Activated CD4-positive, CD25-positive, alpha-beta regulatory T cell treated with anti-CD3 and anti-CD28 coated beads, Interleukin-2, amount 50 U/mL, for 72 hours (primary cell): ENCODE results near the gene DTNBP1.
"Not testable (repeated sequence)": the region's sequence is repeated elsewhere in the genome, so short reads cannot be mapped to it uniquely, and the experiment has no call there.

Experiments used
- DNase-seq: peaks from one replicate; pipeline ENCODE4 v3.0.0; 2021

The DTNBP1 gene

GRCh38 chr6:15666896-15667295, 4.1 kb upstream of the DTNBP1 start:
- DNase-seq = not testable (repeated sequence)

GRCh38 chr6:15665237-15665636, 2.4 kb upstream of the DTNBP1 start:
- no peak for DNase-seq

DNA sequence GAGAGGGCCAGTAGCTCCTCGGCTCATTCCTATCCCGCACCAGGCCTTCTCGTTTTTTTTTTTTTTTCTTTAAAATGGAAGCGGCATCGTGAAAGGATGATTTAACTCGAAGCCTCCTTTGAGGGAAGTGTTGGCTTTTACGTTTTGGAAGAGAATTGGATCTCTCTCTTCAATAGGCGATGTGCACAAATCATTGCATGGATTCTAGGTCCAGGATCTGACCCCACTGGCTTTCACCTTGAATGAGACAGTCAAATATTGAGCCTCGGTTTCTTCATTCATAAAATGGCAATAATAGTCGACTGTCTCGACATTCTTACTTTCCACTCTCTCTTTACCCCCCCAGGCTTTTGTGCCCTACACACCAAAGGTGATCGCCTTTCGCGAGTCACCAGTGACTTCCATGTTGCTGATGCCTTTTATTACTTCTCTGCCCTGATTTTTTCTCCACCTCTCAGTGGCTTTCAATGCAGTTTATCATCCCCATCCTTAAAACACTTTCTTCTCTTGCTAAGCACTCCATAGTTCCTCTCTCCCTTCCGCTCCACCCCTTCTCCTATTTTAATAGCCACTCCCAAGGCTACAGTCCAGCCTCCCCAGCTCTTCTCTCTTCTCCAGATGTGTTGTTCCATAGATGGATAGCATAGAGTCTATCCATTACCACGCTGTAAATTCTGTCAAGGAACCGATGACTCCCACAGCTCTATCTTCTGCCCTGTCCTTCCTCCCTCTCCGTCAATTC, 473 bp upstream of the DTNBP1 start:
- DNase-seq = no peak

GRCh38 chr6:15661853-15662325, 939 bp downstream of the DTNBP1 start:
- DNase-seq = no peak

- DNase-seq = no peak
Measured at GRCh38 chr6:15659181-15659580, 3.6 kb downstream of the DTNBP1 start.

DNA sequence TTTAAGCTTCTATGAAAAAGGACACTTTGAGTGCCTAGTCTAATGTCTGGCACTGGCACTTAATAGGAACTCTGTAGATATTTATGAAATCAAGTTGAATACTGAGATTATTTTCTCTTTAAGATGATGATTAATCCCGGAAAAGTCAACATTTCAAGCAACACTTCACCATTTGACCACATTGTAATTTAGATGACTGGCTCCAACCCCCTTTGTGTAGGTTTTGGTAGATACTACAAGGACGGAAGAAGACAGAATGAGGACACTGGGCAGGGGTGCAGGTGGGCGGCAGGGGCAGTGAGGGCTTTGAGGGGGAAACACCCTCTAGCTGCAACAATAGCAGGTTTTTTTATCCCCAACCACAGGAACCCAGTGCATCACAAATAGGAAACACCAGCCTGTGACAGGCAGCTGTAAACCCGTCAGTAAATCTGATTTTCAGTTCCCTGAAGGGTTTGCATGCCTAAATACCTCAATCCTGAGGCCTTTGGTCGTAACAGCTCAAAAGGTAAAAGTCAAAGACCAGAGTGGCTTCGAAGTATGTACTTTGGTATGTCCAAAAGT, 4.6 kb downstream of the DTNBP1 start:
- DNase-seq = no peak

GRCh38 chr6:15657290-15657689, 5.5 kb downstream of the DTNBP1 start:
- DNase-seq = no peak

DNA sequence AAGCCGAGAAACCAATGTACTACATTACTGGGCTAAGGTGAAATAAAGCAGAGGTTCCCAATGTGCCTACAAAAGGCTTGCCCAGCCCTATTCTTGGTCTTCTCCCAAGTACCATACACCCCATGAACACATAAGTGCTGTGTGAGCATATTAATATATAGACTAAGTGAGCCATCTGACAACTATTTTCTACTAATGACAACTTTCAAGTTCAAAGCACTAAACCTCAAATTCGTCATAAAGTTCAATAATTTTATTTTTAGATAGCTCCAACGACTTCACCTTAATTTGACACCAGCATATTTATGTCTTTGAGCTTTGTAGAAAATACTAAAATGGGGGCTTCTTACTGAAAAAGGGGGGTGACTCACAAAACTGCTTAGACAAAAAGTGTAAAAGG, 6.7 kb downstream of the DTNBP1 start:
- DNase-seq = no peak

GRCh38 chr6:15654250-15654649, 8.6 kb downstream of the DTNBP1 start:
- no peak for DNase-seq

GRCh38 chr6:15653581-15653980, 9.2 kb downstream of the DTNBP1 start:
- no peak for DNase-seq

DNA sequence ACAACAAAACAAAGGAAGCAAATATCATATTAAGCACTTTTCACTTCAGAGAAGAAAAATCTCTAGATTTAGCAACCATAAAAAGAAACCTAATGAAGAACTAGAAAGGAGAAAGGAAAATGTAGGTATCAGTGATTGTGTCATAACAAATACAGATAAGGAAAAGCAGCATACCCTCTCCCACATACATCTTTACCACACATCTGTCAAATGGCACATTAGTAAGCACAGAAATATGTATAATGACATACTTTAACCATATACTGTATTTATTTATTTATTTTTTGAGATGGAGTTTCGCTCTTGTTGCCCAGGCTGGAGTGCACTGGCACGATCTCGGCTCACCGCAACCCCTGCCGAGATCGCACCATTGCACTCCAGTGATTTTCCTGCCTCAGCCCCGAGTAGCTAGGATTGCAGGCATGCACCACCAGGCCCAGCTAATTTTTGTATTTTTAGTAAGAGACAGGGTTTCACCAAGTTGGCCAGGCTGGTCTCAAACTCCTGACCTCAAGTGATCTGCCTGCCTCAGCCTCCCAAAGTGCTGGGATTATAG, 12.7 kb downstream of the DTNBP1 start:
- not testable (repeated sequence) for DNase-seq

GRCh38 chr6:15644904-15645303, 17.9 kb downstream of the DTNBP1 start:
- DNase-seq = no peak

- no peak for DNase-seq
Measured at GRCh38 chr6:15643542-15643941, 19.3 kb downstream of the DTNBP1 start.

GRCh38 chr6:15642276-15642675, 20.6 kb downstream of the DTNBP1 start:
- no peak for DNase-seq

DNA sequence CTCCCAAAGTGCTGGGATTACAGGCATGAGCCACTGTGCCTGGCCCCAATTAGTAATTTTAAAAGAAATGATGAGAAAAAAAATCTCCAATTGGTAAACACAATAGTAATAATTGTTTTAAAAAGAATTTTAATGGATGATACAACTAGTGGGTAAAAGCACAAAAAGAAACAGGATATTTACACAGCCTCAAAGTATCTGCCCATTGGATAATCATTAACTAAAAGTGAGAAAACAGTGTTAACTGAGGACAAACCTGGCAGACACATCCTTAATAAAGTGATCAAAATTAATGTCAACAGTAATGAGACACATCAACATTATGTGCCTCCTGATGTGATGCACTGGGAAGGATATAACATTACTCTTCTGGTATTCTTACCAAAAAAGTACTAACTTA, 24.5 kb downstream of the DTNBP1 start:
- DNase-seq = no peak

GRCh38 chr6:15631432-15631831, 31.4 kb downstream of the DTNBP1 start:
- no peak for DNase-seq

GRCh38 chr6:15630202-15630601, 32.6 kb downstream of the DTNBP1 start:
- DNase-seq = no peak

- no peak for DNase-seq
Measured at GRCh38 chr6:15629487-15629886, 33.3 kb downstream of the DTNBP1 start.

DNA sequence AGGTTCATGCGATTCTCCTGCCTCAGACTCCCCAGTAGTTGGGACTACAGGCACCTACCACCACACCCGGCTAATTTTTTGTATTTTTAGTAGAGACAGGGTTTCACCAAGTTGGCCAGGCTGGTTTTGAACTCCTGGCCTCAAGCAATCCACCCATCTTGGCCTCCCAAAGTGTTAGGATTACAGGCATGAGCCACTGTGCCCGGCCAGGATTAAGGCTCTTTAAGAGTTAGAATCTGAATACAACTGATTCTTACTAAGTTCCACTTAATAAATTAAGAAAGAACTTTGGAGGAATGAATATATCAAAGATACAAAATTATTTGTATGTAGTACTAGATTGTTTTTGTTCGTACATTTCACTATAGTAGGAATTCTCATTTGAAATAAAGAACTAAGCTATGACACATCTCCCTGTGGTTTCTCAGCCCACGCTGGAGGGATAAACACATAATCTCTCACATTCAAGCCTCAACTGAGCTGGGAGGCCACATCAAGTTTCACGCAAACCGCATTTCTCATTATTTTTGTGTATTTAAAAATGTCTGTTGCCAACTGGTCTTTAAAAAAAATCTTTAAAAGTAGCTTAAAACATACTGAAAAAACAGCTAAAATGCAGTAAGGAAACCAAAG, 34.2 kb downstream of the DTNBP1 start:
- no peak for DNase-seq

DNA sequence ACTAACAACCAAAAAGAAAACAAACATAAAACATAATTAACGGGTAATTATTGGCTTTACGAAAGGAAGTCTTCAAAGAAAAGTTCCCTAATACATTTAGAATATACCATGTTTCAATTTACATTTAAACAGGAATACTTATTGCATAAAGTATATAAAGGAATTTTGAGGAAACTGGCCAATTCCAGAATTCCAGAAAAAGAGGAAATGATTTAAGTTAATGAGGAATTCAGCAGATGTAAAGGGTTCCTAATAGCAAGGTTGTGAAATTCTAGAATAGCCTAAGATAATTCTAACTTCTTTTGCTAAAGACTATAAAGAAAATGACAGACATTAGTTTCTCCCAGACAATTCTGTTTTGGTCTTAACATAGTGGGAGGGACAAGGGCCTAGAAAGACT, 35.0 kb downstream of the DTNBP1 start:
- DNase-seq = no peak

DNA sequence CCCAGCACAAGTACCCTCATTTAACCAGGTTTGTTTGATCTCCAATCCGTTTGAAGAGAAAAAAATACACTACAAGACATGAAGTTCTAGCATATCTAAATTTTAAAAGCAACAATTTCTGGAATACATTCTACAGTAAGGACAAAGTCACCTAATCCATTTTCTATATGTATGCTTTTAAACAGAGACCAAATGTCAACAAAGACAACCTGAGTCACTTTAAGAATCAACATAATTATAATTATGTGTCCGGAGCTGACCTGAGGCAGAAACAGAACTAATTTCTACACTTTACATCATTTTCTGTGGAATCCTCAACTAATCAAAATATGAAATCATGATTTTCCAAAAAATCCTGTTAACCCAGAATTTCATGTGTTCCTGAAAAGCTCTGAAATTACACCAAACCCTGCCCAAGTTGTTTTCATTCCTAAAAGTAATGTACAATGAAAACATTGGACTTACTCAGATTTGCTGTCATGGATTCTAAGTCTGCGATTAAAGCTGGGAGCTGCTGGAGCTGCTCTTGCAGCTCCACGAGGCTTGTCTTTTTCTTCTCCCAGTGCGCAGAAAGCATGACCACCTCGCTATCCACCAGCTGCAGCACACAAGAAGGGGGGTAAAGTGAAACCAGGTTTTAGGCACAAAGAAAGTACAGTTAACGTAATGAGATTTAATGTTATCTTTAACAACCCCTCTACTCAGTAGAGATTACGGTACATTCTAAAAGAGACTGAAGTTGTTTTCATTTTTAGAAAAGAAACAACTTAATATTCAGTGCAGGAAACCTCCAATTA, 35.8 kb downstream of the DTNBP1 start:
- DNase-seq = no peak

GRCh38 chr6:15626160-15626559, 36.7 kb downstream of the DTNBP1 start:
- no peak for DNase-seq
